Lower leg skin (tissue), 3 donors: ENCODE results near the gene TNS3.

ENCODE experiments used
- CTCF ChIP-seq, 3 donors: fragments of 450-650 bp; IDR thresholded peaks; one replicate each; pipeline ENCODE4 v1.5.1; 2016; ENCODE audit warnings: antibody characterized with exemption in 3 of 3, mild to moderate bottlenecking in 3 of 3, moderate library complexity in 2 of 3
- POLR2A ChIP-seq, 2 donors: fragments of 450-650 bp; IDR thresholded peaks; one replicate each; pipeline ENCODE4 v1.6.1; 2016 to 2017; ENCODE audit warnings: antibody characterized with exemption in 2 of 2, mild to moderate bottlenecking in 1 of 2, moderate library complexity in 1 of 2

GRCh38 chr7:47285860-47286491 is 295.9 kb downstream of the TNS3 start:
- no peak for TF ChIP-seq CTCF (IDR thresholded peaks at IDR 0.05)
- no peak for TF ChIP-seq POLR2A (IDR thresholded peaks at IDR 0.05)
